Measurements from ENCODE around the gene CBR1.

The CBR1 gene

GRCh38 chr21:36069713-36070583 lies at the start of gene CBR1:
CBR1 (plus strand) TSS chr21:36070024; CDS start chr21:36070116, 92 bp downstream.
- peak; percentile 92 for DNase-seq

DNA sequence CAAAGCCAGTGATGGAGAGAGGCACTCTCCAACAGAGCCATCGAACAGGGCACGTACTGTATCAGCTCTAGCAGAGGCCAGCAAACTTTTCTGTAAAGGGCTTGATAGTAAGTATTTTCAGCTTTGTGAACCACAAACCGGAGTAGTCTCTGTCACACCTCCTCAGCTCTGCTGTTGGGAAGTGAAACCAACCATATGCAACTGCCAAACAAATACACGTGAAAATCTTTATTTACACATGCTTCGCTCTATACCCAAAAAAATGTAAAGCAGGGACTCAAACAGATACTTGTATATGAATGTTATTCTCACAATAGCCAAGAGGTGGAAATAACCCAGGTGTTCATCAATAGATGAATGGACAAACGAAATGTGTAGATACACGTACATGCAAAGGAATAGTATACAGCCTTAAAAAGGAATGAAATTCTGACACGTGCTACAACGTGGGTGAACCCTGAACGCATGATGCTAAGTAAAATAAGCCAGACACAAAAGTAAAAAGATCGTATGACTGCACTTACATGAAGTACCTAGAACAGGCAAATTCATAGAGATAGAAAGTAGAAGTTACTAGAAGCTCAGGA lies 48.5 kb upstream of the CBR1 start:
- no peak for DNase-seq

- no peak for DNase-seq
Observed at GRCh38 chr21:36022427-36023091, 47.3 kb upstream of the CBR1 start.

DNA sequence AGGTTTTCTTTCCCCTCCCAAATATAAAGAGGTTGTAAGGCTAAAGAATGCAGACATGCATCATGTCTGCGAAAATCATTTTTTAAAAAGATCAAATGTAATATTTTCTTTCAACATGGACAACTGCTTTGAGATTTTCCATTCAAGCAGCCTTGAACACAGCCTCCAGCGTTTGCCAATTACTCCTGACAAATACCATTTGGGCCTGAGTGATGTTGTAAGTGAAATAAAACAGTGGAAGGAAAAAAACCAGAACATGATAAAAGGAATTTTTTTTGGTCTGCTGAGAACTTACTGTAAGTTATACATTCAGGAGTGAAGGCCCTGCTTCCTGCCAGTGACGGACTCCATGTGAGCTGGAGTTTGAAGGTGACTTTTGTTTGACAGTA lies 46.7 kb upstream of the CBR1 start:
- DNase-seq: no peak

- no peak for DNase-seq
Observed at GRCh38 chr21:36024782-36025181, 45.0 kb upstream of the CBR1 start.

GRCh38 chr21:36027347-36027746 lies 42.5 kb upstream of the CBR1 start:
- DNase-seq: no peak

- DNase-seq: peak; percentile 55
Observed at GRCh38 chr21:36028127-36029069, 41.4 kb upstream of the CBR1 start.

DNA sequence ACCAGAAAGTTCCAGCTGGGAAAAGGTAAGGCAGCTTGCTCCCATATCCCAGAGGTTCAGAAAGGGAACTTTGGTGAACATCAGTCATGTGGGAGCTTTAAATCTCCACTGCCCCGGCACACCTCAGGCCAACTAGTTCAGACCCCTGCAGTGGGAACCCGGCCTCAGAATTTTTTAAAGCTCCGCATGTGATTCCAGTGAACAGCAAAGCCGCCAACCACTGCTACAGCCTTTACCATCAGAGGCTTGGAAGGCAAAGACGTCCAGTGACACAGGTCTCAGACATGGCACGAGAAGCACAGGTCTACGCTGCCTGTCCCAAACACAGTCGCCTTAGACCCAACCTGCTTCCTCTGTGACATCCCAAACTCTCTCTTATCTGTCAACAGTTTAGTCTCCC lies 40.5 kb upstream of the CBR1 start:
- DNase-seq: no peak

GRCh38 chr21:36030581-36031189 lies 39.1 kb upstream of the CBR1 start:
- no peak for DNase-seq

- DNase-seq: no peak
Observed at GRCh38 chr21:36032647-36033406, 37.0 kb upstream of the CBR1 start.

DNA sequence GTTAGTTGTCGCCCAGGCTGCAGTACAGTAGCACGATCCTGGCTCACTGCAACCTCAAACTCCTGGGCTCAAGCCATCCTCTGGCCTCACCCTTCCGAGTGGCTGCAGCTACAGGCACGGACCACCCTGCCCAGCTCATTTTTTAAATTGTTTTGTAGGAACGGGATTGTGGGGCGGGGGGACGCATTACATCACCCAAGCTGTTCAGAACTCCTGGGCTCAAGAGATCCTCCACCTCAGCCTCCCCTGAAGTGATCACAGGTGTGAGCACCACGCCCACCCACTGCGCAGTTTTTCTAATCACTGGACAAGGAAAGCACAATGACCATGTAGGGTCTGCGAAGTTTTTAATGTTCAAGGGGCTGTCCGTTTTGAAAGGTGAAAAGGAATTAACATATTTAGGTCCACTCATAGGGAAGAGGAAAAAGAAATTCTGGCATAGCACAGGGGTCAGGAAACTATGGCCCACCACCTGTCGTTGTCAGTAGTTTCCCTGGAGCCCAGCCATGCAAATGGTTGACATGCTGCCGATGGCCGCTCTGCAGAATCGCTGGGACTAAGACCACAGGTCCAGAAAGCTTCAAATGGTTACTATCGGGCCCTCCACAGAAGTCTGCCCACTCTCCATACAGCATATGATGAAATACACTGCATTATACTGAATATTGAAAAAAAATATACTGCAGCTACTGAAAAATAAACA lies 35.5 kb upstream of the CBR1 start:
- DNase-seq: no peak

DNA sequence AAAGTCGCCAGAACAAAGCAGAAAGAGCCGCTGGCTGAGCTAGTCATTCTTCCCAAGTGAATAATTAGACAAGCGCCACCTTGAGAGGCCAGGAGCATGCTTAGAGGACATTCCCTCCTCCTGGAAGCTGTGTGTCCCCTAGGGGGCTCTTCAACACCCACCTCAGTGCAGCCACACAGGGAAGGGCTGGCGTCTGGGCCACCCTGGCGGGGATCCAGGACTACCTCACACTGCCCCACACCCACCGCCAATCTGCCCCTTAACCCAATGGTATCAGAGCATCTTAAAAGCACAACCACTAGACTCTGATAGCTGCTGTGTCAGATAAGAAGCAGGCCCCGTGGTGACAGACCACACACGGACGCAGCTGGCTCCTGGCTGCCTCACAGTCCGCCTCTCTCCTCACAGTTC lies 34.4 kb upstream of the CBR1 start:
- DNase-seq: no peak

GRCh38 chr21:36038701-36039497 lies 30.9 kb upstream of the CBR1 start:
- no peak for DNase-seq

DNA sequence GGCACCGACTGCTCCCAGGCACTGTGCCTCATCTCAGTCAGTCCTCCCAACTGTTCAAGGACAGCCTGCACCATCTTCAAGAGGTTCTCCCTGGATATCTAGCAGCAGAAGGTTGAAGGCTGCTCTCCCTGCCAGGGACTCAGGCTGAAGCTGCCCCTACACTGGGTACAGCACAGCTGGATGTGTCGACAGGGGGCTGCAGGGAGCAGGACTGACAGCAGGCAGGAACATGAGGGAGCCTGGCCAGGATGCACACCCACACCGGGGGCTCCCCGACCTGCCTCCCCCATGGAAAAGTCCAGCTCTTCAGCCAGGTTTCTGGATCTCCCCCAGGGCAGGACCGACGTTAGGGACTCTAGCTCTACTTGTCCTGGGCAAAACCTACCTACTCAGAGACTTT lies 30.0 kb upstream of the CBR1 start:
- no peak for DNase-seq

DNA sequence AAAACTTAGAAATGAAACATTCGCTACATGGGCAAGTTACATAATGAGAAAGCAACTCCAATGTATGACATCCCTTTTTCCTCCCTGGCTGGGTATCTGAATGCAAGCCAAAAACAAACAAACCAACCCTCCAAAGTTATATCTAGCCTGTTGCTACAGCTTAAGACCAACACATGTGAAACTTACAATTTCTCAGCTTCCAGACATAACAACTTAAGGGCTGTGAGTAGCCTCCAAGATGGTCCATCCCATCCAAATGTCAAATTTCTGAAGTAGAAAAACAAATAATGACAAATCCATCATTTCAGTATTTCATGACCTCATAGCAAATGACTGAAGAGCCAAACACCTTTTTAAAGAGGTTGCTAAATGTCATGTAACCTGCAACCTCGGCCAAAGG lies 29.4 kb upstream of the CBR1 start:
- DNase-seq: no peak

- no peak for DNase-seq
Observed at GRCh38 chr21:36041910-36042309, 27.9 kb upstream of the CBR1 start.

DNA sequence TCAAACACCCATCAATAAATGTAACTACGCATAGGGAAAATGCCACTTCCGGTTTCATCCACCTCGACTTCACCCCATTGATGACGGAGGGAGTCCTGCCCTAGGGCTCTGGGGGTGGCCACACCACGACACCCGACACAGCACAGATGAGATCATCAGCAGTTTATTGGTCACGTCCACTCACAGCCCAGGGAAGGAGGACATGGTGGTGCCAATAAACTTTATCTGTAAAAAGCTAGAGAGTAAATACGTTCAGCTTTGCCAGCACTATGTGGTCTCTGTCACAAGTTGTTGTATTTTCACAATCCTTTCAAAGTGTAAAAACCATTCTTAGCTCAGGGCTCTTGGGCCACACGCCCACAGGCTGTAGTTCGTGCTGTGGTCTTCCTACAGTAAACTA lies 25.8 kb upstream of the CBR1 start:
- no peak for DNase-seq

GRCh38 chr21:36045993-36046392 lies 23.8 kb upstream of the CBR1 start:
- no peak for DNase-seq

- no peak for DNase-seq
Observed at GRCh38 chr21:36047139-36047538, 22.7 kb upstream of the CBR1 start.

- no peak for DNase-seq
Observed at GRCh38 chr21:36048357-36048756, 21.5 kb upstream of the CBR1 start.
